ENCODE data around the gene IGLL5.

The IGLL5 gene

DNA sequence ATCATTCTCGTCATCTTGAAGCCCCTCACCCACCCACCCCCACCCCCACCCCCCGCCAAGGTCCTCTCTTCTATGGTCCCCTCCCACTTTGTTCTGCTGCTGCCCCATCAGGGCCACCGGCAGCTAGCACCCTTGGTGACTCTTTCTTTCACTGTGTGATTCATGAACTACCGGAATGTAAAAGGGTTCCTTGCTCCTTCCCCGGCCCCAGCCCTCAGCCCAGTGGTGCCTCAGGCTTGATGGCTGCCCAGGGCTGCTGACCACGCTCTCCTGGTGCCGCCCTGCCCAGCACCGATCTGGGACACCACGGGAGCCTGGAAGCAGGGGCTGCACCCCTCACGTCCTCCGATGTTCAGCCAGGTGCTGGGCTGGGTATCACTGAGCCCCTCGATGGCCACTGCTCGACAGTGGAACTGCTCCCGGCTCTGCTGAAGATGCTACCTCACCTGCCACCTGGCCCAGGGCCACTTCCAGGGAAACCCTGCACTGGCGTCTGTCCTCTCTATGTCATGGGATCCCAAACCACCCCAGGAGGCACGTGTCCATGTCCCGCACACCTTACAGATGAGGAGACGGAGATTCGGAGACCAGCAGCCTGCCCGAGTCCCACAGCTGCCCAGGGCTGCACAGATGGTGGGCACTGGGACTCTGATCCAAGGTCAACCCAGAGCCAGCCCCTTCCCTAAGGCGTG lies 39.7 kb downstream of the IGLL5 start:
- no peak for DNase-seq (ENCODE audit: low read depth in 2 of 2, low spot score in 1 of 2)

DNA sequence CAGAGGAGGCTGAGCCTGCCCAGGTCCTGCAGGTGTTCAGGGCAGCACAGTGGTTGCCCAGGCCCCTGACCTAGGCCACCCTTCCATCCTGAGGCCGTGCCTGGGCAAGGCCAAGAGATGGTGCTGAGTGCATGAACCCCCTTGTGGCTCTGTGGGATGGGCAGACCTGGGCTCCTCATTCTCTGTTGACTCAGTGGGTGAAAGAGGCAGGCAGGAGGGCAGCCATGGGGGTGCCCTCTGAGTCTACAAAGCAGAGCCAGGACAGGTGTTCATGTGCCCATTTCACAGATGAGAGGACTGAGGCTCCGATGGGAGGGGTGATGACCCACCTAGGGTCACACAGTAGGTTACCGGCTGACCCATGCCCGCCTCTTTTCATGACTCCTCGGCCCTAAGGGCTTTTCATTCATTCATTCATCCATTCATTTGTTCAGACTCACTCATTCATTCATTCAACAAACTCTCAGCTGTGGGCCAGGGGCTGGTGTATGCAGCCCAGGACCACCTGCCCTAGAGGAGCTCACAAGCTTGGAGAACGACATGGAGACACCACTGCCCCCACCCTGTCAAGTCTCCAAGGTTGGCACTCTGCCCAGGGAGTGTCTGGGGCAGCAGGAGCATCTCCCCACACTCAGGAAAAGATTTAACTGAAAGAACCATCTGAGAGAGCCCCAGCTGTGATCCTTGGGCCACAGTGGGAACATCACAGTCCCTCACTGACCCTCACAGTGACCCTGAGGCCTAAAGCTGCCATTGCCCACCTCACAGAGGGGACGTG lies 40.5 kb downstream of the IGLL5 start:
- no peak for DNase-seq (ENCODE audit: low read depth in 2 of 2, low spot score in 1 of 2)

DNA sequence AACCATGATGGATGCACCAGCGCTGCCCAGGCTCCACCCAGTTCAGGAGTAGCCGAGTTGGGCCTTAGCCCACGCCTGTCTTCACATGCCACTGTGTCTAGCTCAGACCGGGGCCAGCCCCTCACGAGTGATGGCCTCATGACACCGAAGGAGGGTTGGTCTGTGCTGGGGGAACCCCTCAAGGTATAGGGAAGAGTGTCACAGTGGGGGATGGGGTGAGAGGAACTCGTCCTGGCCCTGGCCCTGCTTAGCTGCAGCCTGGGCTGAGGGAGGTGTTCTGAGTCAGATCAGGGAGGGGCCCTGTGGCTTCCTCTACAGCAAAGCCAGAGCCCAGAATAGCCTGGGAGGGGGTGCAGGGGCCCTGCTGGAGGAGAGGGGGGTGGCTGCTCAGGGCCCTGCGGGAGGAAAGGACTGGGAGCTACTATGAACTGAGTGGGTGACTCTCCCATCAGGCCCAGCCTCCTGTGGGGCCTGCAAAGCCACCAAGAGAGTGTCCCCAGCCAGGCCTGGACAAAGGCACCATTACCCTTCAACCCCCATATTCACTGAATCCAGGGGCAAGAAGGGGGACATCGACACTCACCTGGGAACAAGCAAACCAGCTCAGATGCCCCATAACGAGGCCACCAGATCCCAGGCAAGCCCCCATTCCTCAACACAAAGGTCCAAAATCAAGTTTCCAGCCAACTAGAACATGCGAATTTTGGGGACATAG lies 41.2 kb downstream of the IGLL5 start:
- DNase-seq (ENCODE audit: low read depth in 2 of 2, low spot score in 1 of 2) = peak in 1 of 2 donors; percentile 24

DNA sequence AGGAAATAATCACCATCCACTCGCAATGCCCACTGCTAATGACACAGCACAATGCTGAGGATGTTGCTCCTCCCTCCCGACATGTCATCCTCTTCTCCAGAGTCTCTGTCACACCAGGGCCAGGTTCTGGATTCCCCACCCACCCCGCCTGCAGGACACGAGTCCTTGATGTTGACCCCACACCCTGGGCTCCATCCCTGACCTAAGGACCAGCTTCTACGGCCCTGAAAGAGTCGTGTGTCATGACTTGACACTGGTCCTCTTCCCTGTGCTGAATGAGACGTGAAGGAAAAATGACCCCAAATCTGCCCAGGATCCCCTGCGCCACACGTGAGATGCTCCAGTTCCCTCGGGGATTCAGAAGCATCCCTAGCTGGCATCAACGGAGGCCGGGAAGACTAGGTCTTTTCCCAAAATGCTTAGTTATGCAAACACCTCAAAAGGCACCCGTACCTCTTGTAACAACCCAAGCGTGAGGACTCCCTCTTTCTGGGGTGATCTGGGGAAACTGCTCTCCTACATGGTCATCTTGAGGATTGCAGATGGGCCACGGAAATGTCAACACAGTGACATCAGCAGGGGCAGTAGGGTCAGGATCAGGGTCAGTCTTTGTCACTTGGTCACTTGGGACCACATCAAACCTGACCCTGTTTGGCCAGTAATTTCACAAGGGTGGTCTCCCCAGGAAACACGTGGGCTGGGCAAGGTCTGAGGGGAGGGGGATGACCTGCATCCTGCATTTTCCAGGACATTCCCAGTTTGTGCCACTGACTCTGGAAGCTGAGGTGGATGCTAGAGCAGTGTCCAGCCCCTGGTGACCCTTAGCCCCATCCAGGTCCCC lies 42.0 kb downstream of the IGLL5 start:
- no peak for DNase-seq (ENCODE audit: low read depth in 2 of 2, low spot score in 1 of 2)

DNA sequence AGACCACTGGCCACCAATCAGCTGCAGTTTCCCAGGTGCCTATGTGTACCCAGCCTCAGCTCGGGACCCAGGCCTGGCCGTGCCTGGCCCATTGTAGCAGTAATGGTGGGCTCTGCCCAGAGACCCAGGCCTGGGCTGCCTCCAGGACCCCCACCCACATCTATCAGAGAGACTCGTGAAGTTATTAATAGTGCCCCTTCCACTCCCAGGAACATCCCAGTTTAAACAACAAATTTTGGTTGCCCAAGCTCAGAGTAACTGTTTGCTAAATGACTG lies 42.5 kb downstream of the IGLL5 start:
- DNase-seq (ENCODE audit: low read depth in 2 of 2, low spot score in 1 of 2) = no peak

DNA sequence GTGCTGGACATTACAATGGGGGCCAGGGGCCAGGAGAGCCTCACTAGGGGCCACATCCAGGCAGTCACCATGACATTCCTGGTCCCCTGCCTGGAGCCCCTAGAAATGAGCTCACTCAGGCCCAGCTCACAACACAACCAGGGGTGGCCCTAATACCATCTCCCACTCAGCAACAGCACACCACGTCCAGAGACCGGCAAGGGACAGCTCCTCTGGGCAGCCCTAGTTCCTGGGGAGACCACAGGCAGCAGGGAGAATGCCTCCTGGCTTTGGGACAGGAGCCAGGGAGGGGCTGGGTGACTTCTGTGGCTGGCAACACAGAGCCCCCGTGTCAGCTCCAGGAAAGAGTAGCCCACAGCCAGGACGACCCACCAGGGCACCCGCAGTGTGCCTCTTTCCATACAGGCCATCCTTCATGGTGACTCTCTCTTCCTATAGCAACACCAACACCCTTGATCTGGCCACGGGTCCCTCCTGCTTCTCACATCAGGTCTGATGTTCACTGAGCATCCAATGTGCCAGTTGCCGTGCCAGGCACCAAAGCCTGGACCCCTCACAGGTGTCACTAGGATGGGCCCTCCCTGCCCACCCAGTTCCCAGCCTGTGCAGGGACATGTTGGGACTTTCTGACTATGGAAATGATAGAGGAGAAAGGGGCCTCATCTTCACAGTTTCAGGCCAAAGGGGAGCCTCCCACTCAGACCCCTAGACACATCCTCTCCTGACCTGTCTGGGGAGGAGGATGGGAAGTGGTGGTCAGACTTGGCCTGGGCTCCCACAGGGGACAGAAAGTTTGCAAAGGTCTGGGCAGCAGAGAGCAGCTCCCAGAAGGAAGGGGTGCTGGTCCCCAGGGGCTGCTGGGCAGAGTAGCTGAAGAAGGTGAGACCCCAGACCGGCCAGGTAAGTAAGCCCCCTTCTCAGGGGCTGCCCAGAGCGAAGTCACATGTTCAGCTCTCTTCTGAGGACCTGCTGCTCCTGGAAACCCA lies 43.2 kb downstream of the IGLL5 start:
- DNase-seq (ENCODE audit: low read depth in 2 of 2, low spot score in 1 of 2) = no peak

DNA sequence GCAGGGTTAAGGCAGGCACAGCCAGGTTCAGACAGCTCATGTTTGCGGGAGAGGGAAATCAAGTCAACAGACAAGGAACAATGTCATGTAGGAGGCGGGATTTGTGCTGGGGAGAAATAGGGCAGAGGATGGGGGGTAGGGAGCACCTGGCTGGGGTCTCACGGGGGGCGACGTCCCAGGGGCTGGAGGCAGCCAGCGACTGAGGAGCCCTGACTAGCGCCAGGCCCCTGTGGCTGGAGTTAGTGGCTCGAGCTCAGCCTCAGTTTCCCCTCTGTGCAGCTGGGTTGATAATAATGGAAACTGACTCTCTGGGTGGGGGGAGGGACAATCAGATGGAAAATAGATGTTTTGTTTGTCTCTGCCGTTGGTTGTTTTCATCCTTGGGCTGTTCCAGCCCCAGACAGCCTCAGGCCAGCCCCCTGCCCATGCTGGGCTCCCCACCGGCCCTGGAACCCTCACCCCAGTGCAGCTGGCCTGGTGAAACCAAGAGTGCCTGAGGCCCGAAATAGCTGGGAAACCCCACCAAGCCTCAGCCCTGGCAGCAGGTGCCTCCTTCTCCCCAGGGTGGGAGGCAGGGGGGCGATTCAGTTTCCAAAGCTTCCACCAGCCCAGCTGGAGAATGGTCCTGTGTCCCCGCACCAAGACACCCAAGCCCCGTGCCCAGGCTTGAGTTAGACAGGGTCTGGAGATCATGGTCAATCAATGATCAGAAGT lies 44.1 kb downstream of the IGLL5 start:
- no peak for DNase-seq (ENCODE audit: low read depth in 2 of 2, low spot score in 1 of 2)

DNA sequence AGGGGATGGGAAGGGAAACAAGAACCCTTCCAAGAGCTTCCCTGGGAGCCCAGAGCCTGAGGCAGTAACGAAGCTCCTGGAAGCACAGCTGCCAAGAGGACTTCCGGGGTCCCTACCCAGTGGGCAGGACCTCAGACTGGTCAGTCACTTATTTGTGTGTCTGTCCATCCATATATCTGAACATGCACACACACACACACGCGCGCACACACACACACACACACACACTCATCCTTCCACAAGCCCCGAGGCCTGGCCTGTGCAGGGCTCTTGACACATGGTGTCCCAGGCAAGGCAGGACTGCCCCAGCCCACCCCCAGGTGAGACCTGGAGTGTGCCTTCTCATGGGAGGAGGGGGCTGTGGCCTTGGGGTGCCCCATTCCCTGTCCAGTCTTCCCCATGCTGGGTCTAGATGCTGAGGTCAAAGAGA lies 44.9 kb downstream of the IGLL5 start:
- no peak for DNase-seq (ENCODE audit: low read depth in 2 of 2, low spot score in 1 of 2)

DNA sequence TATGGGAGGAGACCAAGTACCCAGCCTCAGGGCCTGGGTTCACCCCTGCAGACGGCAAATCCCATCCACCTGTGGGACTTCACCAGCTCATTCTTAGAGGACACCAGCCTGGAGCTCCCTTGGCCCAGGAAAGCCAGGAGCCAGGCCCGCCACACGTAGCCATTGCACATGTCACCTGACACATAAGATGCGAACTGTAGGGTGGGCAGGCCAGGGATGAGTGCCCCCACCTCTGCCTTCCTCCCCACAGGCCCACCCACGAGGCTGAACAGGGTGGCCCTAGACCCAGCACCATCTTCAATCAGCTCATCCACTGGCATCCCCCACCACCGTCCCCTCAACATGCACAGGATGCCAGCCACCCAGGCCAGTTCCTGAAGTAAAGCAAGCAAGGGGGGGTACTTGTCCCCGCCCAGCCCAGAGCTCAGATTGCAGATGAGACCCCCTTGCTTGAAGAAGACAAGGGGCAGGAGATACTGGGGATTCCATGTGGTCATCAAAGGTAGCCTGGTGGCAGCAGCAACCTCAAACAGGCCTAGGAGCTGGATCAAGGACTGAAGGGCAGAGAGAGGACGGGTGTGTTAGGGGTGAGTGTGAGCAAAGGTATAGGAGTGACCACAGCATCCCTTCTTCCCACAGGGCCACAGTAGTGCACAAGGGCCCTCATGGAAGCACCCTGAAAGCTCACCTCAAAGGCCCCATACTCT lies 45.6 kb downstream of the IGLL5 start:
- no peak for DNase-seq (ENCODE audit: low read depth in 2 of 2, low spot score in 1 of 2)

DNA sequence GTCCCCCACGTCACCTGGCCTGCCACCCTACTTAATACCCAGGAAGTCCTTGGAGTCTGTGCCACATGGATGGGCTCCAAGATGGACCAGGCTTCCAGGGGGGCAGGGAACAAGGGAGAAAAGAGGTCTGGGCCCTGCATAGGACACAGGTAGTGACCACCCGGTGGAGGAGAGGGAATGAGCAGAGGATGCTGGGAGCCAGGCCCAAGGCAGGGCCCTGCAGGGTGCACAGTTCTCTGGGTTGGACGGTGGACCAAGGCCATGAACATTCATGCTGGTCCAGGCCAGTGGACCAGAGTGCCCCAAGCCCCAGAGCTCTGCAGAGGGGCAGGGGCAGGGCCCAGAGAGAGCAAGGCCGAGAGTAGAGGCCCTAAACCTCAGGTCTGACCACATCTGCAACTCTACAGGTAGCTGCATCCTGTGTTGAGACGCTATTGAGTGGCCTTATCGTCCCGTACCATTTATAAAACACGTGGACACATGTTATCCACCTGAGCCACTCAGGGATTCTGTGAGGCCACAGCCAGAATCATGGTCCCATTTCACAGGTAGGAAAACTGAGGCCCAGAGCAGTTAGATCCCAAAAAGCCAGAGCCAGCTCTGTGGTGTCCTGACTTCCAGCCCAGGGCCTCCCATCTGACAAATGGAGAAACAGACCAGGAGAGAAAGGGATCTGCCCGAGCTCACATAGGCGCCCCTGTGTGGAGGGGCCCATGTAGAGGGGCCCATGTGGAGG lies 46.4 kb downstream of the IGLL5 start:
- DNase-seq (ENCODE audit: low read depth in 2 of 2, low spot score in 1 of 2) = no peak

DNA sequence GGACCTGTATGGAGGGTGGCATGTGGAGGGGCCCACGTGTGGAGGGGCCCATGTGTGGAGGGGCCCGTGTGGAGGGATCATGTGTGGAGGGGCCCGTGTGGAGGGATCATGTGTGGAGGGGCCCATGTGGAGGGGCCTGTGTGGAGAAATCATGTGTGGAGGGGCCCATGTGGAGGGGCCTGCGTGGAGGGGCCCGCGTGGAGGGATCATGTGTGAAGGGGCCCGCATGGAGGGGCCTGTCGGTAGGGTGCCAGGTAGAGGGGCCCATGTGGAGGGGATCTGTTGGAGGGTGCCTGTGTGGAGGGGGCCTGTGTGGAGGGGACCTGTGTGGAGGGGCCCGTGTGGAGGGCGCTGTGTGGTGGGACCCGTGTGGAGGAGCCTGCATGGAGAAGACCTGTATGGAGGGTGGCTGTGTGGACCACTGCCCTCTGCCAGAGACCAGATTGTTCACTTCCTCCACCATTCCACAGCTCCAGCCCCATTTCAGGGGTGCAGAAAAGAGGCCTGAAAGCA lies 47.0 kb downstream of the IGLL5 start:
- DNase-seq (ENCODE audit: low read depth in 2 of 2, low spot score in 1 of 2) = no peak

DNA sequence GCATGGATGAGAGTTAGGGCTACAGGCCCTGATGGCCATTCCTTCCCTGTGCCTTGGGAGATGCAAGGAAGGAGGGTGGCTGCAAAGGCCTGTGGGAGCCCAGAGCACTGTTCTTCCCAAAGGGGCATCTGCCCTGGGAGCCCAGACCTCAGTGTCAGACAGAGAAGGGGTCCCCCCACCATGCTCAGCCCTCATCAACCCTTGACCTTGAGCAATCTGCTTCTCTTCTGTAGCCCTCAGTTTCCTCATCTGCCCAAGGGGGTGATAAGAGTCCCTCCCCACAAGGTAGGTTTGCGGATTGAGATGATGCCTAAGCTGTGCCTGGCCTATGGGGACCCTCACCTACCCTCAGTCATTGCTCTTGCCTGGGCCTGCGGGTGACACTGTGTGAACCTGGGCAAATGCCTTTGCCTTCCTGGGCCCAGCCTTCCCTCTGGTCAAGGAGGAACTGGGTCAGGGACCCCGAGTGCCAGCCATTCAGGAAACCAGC lies 47.5 kb downstream of the IGLL5 start:
- DNase-seq (ENCODE audit: low read depth in 2 of 2, low spot score in 1 of 2) = no peak

DNA sequence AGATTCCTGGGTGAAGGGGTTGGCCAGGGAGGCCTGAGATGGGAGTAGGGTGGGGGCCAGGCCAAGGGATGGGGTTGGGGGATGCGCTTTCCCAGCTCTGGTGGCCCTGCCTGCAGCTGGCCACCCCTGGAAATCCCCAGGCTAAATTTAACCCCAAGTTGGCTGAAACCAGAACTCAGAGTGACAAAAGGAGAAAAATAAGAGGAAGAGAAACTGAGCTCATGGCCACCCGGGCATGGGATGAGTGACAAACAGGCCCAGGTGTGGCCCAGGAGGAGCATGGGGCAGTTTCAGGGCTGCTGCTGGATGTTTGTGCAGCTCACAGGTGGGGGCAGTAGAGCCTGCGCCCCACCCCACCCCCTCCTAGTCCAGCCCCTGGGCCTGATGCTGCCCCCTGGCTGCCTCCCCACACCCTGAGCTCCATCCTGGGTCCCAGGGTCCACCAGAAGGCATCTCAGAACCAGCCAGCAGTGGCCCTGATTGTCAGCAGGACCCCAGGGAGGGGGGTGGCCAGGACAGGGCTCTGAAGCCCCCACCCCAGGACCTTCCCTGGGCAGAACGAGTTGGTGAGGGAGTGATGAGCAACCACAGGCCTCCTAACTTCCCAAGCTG lies 48.0 kb downstream of the IGLL5 start:
- DNase-seq (ENCODE audit: low read depth in 2 of 2, low spot score in 1 of 2) = no peak

DNA sequence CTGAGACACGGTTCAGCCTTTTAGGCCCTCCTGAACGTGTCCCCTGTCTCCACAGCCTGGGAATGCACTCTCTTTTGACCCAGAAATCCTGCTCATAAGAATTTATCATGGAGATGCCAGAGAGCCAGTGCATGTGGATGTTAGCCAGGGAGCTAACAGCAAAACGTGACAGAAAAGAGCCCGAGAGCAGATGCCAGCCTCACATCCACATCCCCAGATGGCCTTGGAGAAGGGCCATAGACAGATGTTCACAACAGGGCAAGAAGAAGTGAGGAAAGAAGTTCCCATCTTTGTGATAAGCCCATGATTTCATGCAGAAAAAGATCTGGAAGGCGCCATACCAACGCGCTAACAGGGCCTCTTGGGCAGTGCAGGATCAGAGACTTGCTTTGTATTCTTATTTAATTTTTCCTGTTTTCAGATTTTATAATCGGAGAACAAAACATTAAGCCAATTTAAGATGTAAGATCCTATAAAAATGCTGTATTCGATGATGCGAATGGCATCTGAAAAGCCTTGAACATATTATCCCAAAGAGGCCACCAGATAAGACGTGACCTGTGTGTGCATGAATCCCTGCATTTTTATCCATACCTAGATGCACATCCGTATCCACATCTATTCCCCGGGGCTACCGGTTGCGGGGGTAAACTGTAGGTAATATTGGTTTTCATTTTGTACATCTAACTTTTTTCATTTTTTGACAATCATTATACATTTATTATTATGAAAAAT lies 48.7 kb downstream of the IGLL5 start:
- DNase-seq (ENCODE audit: low read depth in 2 of 2, low spot score in 1 of 2) = no peak

DNA sequence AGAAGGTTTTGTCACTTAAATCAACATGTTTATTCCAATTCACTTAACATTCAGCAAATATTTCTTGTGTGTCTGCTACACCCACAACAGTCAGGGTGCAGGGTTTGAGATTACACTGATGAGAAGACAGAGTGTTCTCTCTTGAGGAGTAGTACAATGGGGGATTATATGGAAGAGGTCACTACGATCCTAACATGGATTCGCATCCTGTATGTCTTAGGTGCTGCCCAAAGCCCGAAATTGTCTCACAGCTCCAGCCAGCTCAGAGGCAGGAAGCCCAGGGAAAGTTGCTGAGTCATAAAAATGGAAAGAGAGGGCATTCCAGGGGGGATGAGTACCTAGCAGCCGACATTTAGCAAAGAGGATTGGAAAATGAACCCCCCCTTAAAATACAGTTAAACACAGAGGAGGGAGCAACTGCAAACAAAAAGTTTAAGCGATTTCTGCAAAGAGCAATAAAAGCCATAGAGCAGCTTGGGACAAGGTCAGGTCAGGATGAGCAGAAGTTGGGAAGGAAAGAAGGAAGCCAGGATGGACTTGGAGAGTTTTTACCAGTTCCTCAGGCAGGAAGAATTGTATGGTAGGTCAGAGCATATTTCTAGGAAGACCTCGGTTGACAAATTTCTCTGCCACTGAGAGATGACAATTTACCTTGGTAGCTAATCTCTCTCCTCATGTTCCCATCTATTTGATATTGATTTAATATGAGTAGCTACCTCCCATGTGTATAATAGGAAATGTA lies 49.5 kb downstream of the IGLL5 start:
- no peak for DNase-seq (ENCODE audit: low read depth in 2 of 2, low spot score in 1 of 2)

DNA sequence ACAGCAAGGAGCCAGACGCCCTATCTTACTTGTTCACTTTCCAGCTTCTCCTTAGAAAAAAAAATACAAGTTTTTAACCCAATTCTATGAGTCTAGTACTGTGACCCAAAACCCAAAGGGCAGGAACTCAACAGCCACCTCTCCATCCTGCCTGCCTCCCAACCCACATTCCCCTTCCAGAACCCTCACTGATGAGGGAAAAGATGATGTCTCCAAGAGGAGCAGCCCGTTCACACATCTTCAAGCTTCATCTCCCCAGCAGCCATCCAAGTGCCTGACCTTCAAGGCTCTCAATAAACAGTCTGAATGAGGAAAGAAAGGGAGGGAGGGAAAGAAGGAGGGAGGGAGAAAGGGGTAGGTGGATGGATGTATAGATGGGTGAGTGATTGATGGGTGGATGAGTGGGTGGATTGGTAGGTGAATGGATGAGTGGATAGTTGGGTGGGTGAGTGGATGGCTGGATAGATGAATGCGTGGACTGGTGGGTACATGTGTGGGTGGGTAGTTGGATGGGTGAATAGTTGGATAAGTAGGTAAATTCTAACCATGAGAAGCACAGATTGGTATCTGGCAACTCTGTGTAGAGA lies 50.4 kb downstream of the IGLL5 start:
- no peak for DNase-seq (ENCODE audit: low read depth in 2 of 2, low spot score in 1 of 2)

Data from stimulated activated CD8-positive, alpha-beta memory T cell treated with anti-CD3 and anti-CD28 coated beads, Interleukin-4, amount 100 ng/mL, for 4 hours (primary cell).